GM04503 (cell line): ENCODE measurements around the gene DPP4.

Experiments
- DNase-seq: peaks from one replicate; pipeline ENCODE4 v3.0.0-alpha.2; 2012; ENCODE audit warnings: low read depth

Gene DPP4

GRCh38 chr2:162073888-162074631 is at the start of gene DPP4:
DPP4 (minus strand) TSS chr2:162074215; CDS start chr2:162073981, 234 bp downstream.
- DNase-seq: no peak

GRCh38 chr2:162118166-162119031 is 44.4 kb upstream of the DPP4 start:
- DNase-seq: peak; percentile 47

DNA sequence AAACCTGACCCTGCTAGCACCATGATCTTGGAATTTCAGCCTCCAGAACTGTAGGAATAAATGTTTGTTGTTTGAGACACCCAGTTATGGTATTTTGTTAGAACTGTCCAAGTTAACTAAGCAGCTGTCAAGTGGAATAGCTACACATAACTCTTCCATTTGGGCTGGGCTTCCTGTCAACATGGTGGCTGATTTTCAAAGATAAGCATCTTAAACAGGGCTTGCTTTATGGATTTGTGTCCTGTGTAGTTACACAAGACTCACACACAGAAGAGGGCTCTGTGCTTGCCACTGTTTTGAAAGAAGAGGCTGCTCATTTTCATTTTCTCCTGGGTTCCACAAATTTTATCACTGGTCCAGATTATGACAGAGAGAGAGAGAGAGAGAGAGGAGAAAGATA is 42.3 kb upstream of the DPP4 start:
- no peak for DNase-seq

GRCh38 chr2:162115076-162115475 is 41.1 kb upstream of the DPP4 start:
- no peak for DNase-seq

GRCh38 chr2:162114271-162114670 is 40.3 kb upstream of the DPP4 start:
- no peak for DNase-seq

DNA sequence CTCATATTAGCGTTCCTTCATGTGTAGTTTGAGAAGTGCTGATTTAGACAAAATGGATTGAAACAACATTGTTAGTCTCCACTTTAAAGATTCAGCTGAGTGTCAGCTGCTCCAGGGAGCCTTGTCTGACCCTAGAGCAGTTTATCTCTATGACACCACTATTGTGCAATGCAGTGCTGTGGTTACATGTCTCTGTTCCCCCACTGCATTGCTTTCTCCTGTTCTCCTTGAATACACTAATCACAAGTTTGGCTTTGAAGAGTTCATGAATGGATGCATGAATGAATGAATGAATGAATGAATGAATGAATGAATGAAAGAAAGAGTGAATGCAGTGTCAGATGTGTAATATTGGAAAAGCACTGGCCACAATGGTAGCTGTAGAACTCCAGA is 39.8 kb upstream of the DPP4 start:
- DNase-seq: no peak

- DNase-seq: no peak
Measured at GRCh38 chr2:162113088-162113775, 39.2 kb upstream of the DPP4 start.

DNA sequence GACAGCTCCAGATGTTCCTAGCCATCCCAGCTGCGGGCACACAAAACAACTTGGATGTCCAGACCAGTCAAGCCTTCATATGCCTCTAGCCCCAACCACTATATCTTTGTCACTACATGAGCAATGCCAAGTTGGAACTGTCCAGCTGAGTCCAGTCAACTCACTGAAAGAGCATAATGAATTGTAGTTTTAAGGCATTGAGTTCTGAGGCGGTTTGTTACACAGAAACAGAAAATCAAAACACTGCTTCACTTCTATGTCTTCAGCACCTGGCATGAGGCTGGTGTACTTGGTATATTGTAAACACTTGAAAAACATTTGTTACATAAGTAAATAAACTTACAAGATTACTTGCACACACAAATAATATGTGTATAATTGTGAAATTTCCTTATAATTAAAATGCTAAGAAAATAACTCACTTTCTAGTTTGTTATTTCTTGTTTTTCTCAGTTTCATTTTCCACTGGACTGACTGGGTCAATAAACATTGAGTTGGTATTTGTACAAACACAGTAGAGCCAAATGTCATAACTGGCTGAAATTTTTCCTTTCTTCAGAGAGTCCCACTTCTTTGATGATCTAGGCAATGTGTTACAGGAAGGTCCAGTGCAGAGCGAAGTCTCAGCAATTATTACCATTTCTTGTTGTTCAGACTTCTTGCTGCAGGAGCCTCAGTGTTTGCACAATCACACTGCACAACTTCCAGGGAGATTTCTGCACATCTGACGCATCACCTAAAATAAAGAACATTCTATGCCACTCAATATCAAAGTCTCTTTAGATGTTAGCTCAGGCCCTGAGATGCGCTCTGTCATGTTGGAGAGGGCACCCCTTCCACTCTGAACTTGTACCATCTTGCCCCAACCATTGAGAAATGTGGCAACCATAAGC is 38.2 kb upstream of the DPP4 start:
- no peak for DNase-seq

- no peak for DNase-seq
Measured at GRCh38 chr2:162107361-162107901, 33.4 kb upstream of the DPP4 start.

GRCh38 chr2:162106746-162107145 is 32.7 kb upstream of the DPP4 start:
- DNase-seq: no peak

DNA sequence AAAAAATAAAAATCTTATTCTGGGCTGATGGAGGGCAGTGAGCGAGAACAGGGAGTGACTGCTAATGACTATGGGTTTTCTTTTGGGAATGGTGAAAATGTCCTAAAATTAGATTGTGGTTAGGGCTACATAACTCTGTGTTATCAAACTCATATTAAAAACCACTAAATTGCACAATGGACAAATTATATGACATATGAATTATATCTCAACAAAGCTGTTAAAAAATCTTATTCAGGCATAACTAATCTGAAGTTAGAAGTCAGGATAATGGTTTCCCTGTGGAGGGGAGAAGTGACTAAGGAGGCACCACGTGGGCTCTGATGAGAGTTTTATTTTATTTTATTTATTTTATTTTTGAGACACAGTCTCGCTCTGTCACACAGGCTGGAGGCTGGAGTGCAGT is 32.1 kb upstream of the DPP4 start:
- DNase-seq: peak; percentile 81

DNA sequence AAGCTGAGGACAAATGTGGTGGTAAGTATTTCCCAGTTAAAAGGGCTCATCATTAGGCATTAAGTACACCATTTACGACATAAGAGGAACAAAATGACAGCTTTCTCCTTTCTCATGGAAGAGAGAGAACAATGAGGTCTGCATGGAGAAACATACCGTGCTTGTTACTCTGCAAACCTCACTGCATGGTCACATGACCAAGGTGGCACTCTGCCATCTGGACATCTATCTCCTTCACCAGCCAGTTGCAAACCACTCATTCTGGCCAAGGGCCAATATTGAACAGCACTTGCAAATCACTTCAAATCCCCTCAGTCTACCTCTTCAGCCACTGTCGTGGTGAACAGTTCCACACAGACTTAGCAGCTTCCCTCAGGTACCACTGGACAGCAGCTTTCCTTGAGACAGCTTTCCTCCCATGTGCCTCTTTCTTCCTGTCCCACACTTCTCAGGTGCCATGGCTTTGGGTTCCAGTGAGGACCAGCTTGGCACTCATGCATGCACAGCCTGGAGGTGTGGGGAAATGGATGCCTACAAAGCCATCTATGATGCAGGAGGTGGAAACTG is 29.5 kb upstream of the DPP4 start:
- DNase-seq: no peak

DNA sequence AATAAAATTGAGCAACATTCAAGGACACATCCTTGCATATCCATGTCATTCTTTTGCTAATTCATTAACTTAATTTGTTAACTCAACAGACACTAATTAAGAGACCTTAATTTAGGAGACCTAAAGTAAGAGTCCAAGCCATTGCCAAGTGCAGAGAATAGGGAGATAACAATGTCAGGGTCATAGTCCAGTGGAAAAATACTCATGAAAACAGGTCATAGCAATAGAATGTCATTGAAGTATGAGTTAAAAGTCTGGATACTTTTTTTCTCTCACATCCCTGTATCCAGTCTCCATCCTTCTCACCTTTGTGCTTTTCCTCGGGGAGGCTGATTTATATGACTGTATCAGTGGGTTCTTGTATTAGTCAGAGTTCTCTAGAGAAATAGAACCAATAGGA is 26.6 kb upstream of the DPP4 start:
- no peak for DNase-seq

DNA sequence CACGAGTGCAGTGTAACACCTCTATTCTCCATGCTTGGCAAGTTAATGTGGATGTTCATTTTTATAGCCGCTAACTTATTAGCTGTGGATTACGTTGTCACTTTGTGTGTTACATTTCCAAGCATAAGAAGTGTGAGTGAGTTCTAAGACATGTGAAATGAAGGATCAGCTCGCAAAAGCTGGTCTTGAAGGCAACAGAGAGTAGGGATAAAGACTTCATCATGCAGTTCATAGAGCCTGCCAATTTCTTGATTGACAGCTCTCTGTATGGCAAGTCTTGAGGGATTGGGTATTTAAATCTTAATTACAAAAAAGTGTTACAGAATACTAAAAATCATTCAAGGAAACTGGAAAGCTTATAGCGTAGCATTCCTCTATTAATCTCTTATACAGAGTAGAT is 25.8 kb upstream of the DPP4 start:
- DNase-seq: no peak

DNA sequence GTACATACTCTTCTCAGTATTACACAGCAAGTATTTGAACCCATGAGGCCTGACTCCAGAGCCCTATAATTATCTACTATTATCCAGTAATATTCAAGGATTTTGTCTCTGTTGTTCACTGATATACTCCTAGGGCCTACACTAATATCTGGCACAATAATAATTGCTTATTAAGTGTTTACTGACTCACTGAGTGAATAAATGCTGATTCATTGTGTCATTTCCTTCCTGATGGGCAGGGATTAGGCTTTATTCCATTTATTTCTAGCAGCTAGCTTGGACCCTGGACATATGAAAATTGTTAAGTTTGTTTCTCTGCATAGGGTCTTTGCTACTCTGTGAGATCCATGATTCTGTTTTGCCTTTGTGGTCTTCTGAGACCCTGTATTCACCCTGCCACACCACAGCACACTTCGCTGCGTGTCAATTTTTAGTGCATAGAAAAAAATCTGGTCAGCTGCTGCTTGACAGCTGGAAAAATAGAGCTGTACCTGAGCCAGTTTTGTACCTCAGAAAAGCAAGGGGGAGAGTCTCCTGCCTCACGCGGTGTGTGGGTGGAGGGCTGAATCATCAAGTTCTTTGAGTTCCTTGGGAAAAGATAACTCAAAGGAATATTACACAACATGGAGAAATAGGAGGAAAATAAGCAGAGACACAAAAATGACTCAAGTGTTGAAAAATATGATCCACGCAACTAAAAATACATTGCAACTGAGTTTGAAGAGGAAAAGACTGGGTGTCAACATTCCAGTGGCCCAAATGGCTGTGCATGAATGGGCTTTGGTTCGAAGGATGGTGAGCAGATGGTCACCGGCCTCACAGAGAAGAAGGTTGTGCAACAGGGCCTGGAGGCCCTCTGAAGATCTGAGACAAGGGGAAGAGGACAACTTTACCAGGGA is 18.9 kb upstream of the DPP4 start:
- peak; percentile 98 for DNase-seq

GRCh38 chr2:162092008-162092390 is 18.0 kb upstream of the DPP4 start:
- no peak for DNase-seq

DNA sequence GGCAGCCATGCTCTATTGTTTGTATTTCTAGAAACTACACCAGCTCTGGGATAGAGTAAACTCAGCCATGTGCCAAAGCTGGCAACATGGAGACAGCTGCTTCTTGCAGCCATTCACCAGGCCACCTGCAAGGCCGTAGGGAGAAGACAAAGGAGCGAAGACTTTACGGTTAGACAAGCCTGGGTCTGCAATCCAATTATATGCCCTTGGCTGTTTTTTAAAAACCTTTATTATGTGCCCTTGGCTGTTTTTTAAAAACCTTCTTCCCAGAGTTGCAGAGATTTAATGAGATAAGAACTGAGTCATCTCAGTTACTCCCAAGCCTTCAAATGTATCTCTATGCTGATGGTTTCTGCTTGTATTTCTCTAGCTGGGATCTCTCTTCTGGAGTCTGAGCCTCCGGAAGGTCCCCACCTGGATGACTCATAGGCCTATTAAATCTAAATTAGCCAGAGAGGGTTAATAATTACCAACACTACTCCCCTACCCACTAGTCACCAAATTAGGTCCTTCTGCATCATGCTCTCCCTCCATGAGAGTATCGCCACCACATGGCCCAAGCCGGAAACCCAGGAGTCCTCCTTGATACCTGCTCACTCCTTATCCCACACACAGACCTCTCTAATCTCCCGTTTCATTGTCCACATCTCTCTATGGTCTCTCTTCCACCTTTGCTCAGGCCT is 17.5 kb upstream of the DPP4 start:
- DNase-seq: no peak

DNA sequence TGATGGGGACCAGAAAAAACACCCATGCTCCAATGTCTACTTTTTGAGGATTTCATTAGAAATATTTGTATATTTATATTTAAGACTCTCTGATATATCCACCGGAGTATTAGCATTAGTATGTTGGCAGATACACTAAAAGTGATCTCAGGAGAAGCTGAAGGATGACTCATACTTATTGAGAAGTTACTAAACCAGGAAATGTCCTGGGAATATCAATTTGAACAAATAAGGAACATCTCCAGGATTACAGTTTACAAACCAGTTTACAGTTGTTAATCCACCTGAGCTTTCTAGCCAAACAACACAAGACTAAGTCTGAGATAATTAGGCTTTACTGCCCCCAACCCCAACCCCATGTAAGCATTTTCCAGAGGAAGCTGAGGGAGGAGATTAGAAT is 16.1 kb upstream of the DPP4 start:
- DNase-seq: no peak

GRCh38 chr2:162086904-162087303 is 12.9 kb upstream of the DPP4 start:
- peak; percentile 49 for DNase-seq
